Peyer's patch (tissue), 4 donors: Measurements from ENCODE around the gene ACCS. TPM values are rescaled to one million over a fixed set of nuclear protein-coding genes. Genes with fewer than 3 reads are reported as not detected.

ENCODE experiments used
- DNase-seq, 3 donors: peaks; one replicate each; pipeline ENCODE4 v3.0.0-alpha.2; 2017 to 2019
- H3K27ac ChIP-seq, 4 donors: fragments of 200-600 bp; sonication (generic); one replicate each; pipeline ENCODE4 v1.5.1; 2016 to 2019
- H3K27me3 ChIP-seq, 2 donors: fragments of 200-600 bp; sonication (generic); one replicate each; pipeline ENCODE4 v1.5.1; 2019
- H3K36me3 ChIP-seq, 3 donors: fragments of 200-600 bp; sonication (generic); one replicate each; pipeline ENCODE4 v1.5.1; 2016 to 2019
- H3K4me1 ChIP-seq, 4 donors: fragments of 200-600 bp; sonication (generic); one replicate each; pipeline ENCODE4 v1.5.1; 2016 to 2019
- H3K4me3 ChIP-seq, 4 donors: fragments of 200-600 bp; sonication (generic); 1 replicate in 3 of 4; 2 replicates in 1 of 4; pipeline ENCODE4 v1.5.1; 2016 to 2019; ENCODE audit warnings: mild to moderate bottlenecking in 1 of 4
- H3K9me3 ChIP-seq, 4 donors: fragments of 200-600 bp; sonication (generic); one replicate each; pipeline ENCODE4 v1.5.1; 2016 to 2019; ENCODE audit warnings: mild to moderate bottlenecking in 1 of 4
- CTCF ChIP-seq, 6 experiments: fragments of 450-650 bp in 4 of 6; fragments of 200-600 bp in 2 of 6; sonication (generic) in 1 of 6; IDR thresholded peaks; one replicate each; pipeline ENCODE4 v1.5.1; 2017 to 2019; ENCODE audit warnings: antibody characterized with exemption in 6 of 6, mild to moderate bottlenecking in 3 of 6, moderate library complexity in 1 of 6
- POLR2A ChIP-seq, 2 donors: fragments of 450-650 bp; IDR thresholded peaks; one replicate each; pipeline ENCODE4 v1.5.1; 2017; ENCODE audit warnings: antibody characterized with exemption in 2 of 2, mild to moderate bottlenecking in 2 of 2, moderate library complexity in 2 of 2
- total RNA-seq, 4 donors: library from RNA; depleted of rRNA; stranded (reverse); fragments of >200 nt; gene quantifications; one replicate each; pipeline ENCODE4 v1.1.0, GENCODE V29; 2016

ACCS gene
- total RNA-seq, 4 donors from 2014 or later: 31.5 to 70.7 (median 46.3) TPM

GRCh38 chr11:44082645-44083044 is 16.6 kb downstream of the ACCS start:
- no peak for DNase-seq
- TF ChIP-seq POLR2A (IDR thresholded peaks at IDR 0.05): no peak
- TF ChIP-seq CTCF (IDR thresholded peaks at IDR 0.05): no peak
- Histone ChIP-seq H3K27ac (no peak overlapping the region), H3K4me1 (no peaks in the 10 kb centered on the region), H3K9me3 (no peaks in the 10 kb centered on the region), H3K27me3 (no peaks in the 10 kb centered on the region), H3K36me3 (peaks cover 0 to 11% (median 0%) of the 10 kb centered on the region in 3 donors), H3K4me3 (no peak overlapping the region)

- Histone ChIP-seq H3K27me3 (no peaks in the 10 kb centered on the region), H3K27ac (no peak overlapping the region), H3K4me1 (no peaks in the 10 kb centered on the region), H3K36me3 (peaks cover 0 to 7% (median 0%) of the 10 kb centered on the region in 3 donors), H3K9me3 (no peaks in the 10 kb centered on the region), H3K4me3 (no peak overlapping the region)
- DNase-seq: no peak
- no peak for TF ChIP-seq POLR2A (IDR thresholded peaks at IDR 0.05)
- TF ChIP-seq CTCF (IDR thresholded peaks at IDR 0.05): no peak
These were observed 17.4 kb downstream of the ACCS start for GRCh38 chr11:44083433-44083832.

GRCh38 chr11:44083906-44084305 is 17.8 kb downstream of the ACCS start:
- no peak overlapping the region for H3K27ac ChIP-seq
- no peak for TF ChIP-seq POLR2A (IDR thresholded peaks at IDR 0.05)
- H3K27me3 ChIP-seq: no peaks in the 10 kb centered on the region
- H3K4me3 ChIP-seq: no peak overlapping the region
- no peaks in the 10 kb centered on the region for H3K4me1 ChIP-seq
- no peak for DNase-seq
- H3K36me3 ChIP-seq: peaks cover 0 to 3% (median 0%) of the 10 kb centered on the region in 3 donors
- H3K9me3 ChIP-seq: no peaks in the 10 kb centered on the region

- TF ChIP-seq CTCF (IDR thresholded peaks at IDR 0.05): no peak
- TF ChIP-seq POLR2A (IDR thresholded peaks at IDR 0.05): no peak
- H3K27me3 ChIP-seq: no peaks in the 10 kb centered on the region
- DNase-seq: no peak
- H3K27ac ChIP-seq: no peak overlapping the region
- H3K36me3 ChIP-seq: peaks cover 0 to 3% (median 0%) of the 10 kb centered on the region in 3 donors
- H3K9me3 ChIP-seq: no peaks in the 10 kb centered on the region
- H3K4me3 ChIP-seq: no peak overlapping the region
- no peaks in the 10 kb centered on the region for H3K4me1 ChIP-seq
These were observed 19.3 kb downstream of the ACCS start for GRCh38 chr11:44085330-44085729.

GRCh38 chr11:44088377-44088776 is 22.3 kb downstream of the ACCS start:
- no peak for DNase-seq
- no peaks in the 10 kb centered on the region for H3K36me3 ChIP-seq
- no peaks in the 10 kb centered on the region for H3K27me3 ChIP-seq
- H3K9me3 ChIP-seq: no peaks in the 10 kb centered on the region
- TF ChIP-seq POLR2A (IDR thresholded peaks at IDR 0.05) (no peak), CTCF (IDR thresholded peaks at IDR 0.05) (no peak)
- no peak overlapping the region for H3K4me3 ChIP-seq
- H3K4me1 ChIP-seq: no peaks in the 10 kb centered on the region
- H3K27ac ChIP-seq: no peak overlapping the region

GRCh38 chr11:44088871-44089270 is 22.8 kb downstream of the ACCS start:
- no peaks in the 10 kb centered on the region for H3K9me3 ChIP-seq
- H3K4me1 ChIP-seq: no peaks in the 10 kb centered on the region
- H3K36me3 ChIP-seq: no peaks in the 10 kb centered on the region
- no peak for DNase-seq
- no peaks in the 10 kb centered on the region for H3K27me3 ChIP-seq
- no peak for TF ChIP-seq CTCF (IDR thresholded peaks at IDR 0.05)
- no peak for TF ChIP-seq POLR2A (IDR thresholded peaks at IDR 0.05)
- H3K4me3 ChIP-seq: no peak overlapping the region
- H3K27ac ChIP-seq: no peak overlapping the region
